ENCODE results near the gene TAF12.

The TAF12 gene

GRCh38 chr1:28632560-28632959 is 10.3 kb downstream of the TAF12 start:
- TF ChIP-seq POLR2AphosphoS5 (IDR thresholded peaks at IDR 0.05; ENCODE audit: low read depth, low read length) (no peak), FOXP2 (optimal IDR thresholded peaks at IDR 0.05; ENCODE audit: borderline replicate concordance, extremely low read depth, extremely low read length, insufficient read depth) (no peak), SIN3A (IDR thresholded peaks at IDR 0.05; ENCODE audit: borderline replicate concordance, insufficient read depth, low read length) (no peak)

- TF ChIP-seq FOXP2 (optimal IDR thresholded peaks at IDR 0.05; ENCODE audit: borderline replicate concordance, extremely low read depth, extremely low read length, insufficient read depth), result no peak
- no peak for TF ChIP-seq POLR2AphosphoS5 (IDR thresholded peaks at IDR 0.05; ENCODE audit: low read depth, low read length)
- TF ChIP-seq TAF1 (IDR thresholded peaks at IDR 0.05; ENCODE audit: borderline replicate concordance, insufficient read depth, low read length), result no peak
- no peak for TF ChIP-seq SIN3A (IDR thresholded peaks at IDR 0.05; ENCODE audit: borderline replicate concordance, insufficient read depth, low read length)
- TF ChIP-seq REST (IDR thresholded peaks at IDR 0.05; ENCODE audit: insufficient read depth in 1 of 2, low read depth in 2 of 2, low read length in 2 of 2), result no peak
Observed at GRCh38 chr1:28631713-28632112, 11.2 kb downstream of the TAF12 start.

- TF ChIP-seq FOXP2 (optimal IDR thresholded peaks at IDR 0.05; ENCODE audit: borderline replicate concordance, extremely low read depth, extremely low read length, insufficient read depth), result no peak
- no peak for TF ChIP-seq SIN3A (IDR thresholded peaks at IDR 0.05; ENCODE audit: borderline replicate concordance, insufficient read depth, low read length)
- TF ChIP-seq POLR2AphosphoS5 (IDR thresholded peaks at IDR 0.05; ENCODE audit: low read depth, low read length), result no peak
- TF ChIP-seq TAF1 (IDR thresholded peaks at IDR 0.05; ENCODE audit: borderline replicate concordance, insufficient read depth, low read length), result no peak
- TF ChIP-seq REST (IDR thresholded peaks at IDR 0.05; ENCODE audit: insufficient read depth in 1 of 2, low read depth in 2 of 2, low read length in 2 of 2), result no peak
Observed at GRCh38 chr1:28613175-28613574, 29.7 kb downstream of the TAF12 start.

- TF ChIP-seq TAF1 (IDR thresholded peaks at IDR 0.05; ENCODE audit: borderline replicate concordance, insufficient read depth, low read length), result no peak
- no peak for TF ChIP-seq SIN3A (IDR thresholded peaks at IDR 0.05; ENCODE audit: borderline replicate concordance, insufficient read depth, low read length)
- no peak for TF ChIP-seq POLR2AphosphoS5 (IDR thresholded peaks at IDR 0.05; ENCODE audit: low read depth, low read length)
- TF ChIP-seq REST (IDR thresholded peaks at IDR 0.05; ENCODE audit: insufficient read depth in 1 of 2, low read depth in 2 of 2, low read length in 2 of 2), result no peak
- TF ChIP-seq FOXP2 (optimal IDR thresholded peaks at IDR 0.05; ENCODE audit: borderline replicate concordance, extremely low read depth, extremely low read length, insufficient read depth), result no peak
Observed at GRCh38 chr1:28606771-28607170, 36.1 kb downstream of the TAF12 start.

GRCh38 chr1:28604962-28605361 is 37.9 kb downstream of the TAF12 start:
- no peak for TF ChIP-seq FOXP2 (optimal IDR thresholded peaks at IDR 0.05; ENCODE audit: borderline replicate concordance, extremely low read depth, extremely low read length, insufficient read depth)
- TF ChIP-seq SIN3A (IDR thresholded peaks at IDR 0.05; ENCODE audit: borderline replicate concordance, insufficient read depth, low read length), result no peak
- no peak for TF ChIP-seq REST (IDR thresholded peaks at IDR 0.05; ENCODE audit: insufficient read depth in 1 of 2, low read depth in 2 of 2, low read length in 2 of 2)
- no peak for TF ChIP-seq TAF1 (IDR thresholded peaks at IDR 0.05; ENCODE audit: borderline replicate concordance, insufficient read depth, low read length)
- no peak for TF ChIP-seq POLR2AphosphoS5 (IDR thresholded peaks at IDR 0.05; ENCODE audit: low read depth, low read length)

Data from PFSK-1 (cell line).